ENCODE measurements around the gene GATM. TPM values are rescaled to one million over a fixed set of nuclear protein-coding genes. Genes with fewer than 3 reads are reported as not detected.

Gene GATM
- total and polyA plus RNA-seq, 10 of the 15 experiments (the other 5 are each of a cell fraction or from before 2014, with no cell fraction given), result 11.7 to 83.1 (median 38.2) TPM

- TF ChIP-seq, protein P1, sequence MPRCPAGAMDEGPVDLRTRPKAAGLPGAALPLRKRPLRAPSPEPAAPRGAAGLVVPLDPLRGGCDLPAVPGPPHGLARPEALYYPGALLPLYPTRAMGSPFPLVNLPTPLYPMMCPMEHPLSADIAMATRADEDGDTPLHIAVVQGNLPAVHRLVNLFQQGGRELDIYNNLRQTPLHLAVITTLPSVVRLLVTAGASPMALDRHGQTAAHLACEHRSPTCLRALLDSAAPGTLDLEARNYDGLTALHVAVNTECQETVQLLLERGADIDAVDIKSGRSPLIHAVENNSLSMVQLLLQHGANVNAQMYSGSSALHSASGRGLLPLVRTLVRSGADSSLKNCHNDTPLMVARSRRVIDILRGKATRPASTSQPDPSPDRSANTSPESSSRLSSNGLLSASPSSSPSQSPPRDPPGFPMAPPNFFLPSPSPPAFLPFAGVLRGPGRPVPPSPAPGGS (IDR thresholded peaks at IDR 0.05; ENCODE audit: borderline replicate concordance, insufficient read depth, low read depth, low read length, poor library complexity, severe bottlenecking), result no peak
- TF ChIP-seq, protein P2, sequence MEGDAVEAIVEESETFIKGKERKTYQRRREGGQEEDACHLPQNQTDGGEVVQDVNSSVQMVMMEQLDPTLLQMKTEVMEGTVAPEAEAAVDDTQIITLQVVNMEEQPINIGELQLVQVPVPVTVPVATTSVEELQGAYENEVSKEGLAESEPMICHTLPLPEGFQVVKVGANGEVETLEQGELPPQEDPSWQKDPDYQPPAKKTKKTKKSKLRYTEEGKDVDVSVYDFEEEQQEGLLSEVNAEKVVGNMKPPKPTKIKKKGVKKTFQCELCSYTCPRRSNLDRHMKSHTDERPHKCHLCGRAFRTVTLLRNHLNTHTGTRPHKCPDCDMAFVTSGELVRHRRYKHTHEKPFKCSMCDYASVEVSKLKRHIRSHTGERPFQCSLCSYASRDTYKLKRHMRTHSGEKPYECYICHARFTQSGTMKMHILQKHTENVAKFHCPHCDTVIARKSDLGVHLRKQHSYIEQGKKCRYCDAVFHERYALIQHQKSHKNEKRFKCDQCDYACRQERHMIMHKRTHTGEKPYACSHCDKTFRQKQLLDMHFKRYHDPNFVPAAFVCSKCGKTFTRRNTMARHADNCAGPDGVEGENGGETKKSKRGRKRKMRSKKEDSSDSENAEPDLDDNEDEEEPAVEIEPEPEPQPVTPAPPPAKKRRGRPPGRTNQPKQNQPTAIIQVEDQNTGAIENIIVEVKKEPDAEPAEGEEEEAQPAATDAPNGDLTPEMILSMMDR (IDR thresholded peaks at IDR 0.05 in 2 of 3, conservative IDR thresholded peaks at IDR 0.05 in 1 of 3; ENCODE audit: control insufficient read depth in 2 of 3, extremely low read depth in 1 of 3, insufficient read depth in 1 of 3, low read depth in 3 of 3, low read length in 3 of 3), result peak; percentile 3 to 28 (median 23); a peak in 3 of 6 replicates
- TF ChIP-seq NFXL1 (IDR thresholded peaks at IDR 0.05; ENCODE audit: borderline replicate concordance), result 0 out of 2 replicates have a peak, but pooled peaks have one; percentile 52
- peak; percentile 97 for TF ChIP-seq POLR2AphosphoS5 (IDR thresholded peaks at IDR 0.05; ENCODE audit: low read length)
- TF ChIP-seq NRF1 (conservative IDR thresholded peaks at IDR 0.05; ENCODE audit: low read depth, low read length), result 0 out of 2 replicates have a peak, but pooled peaks have one; percentile 7
- TF ChIP-seq DPF2 (IDR thresholded peaks at IDR 0.05), result peak; percentile 85
- TF ChIP-seq, protein P3, sequence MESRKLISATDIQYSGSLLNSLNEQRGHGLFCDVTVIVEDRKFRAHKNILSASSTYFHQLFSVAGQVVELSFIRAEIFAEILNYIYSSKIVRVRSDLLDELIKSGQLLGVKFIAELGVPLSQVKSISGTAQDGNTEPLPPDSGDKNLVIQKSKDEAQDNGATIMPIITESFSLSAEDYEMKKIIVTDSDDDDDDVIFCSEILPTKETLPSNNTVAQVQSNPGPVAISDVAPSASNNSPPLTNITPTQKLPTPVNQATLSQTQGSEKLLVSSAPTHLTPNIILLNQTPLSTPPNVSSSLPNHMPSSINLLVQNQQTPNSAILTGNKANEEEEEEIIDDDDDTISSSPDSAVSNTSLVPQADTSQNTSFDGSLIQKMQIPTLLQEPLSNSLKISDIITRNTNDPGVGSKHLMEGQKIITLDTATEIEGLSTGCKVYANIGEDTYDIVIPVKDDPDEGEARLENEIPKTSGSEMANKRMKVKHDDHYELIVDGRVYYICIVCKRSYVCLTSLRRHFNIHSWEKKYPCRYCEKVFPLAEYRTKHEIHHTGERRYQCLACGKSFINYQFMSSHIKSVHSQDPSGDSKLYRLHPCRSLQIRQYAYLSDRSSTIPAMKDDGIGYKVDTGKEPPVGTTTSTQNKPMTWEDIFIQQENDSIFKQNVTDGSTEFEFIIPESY (IDR thresholded peaks at IDR 0.05), result no peak
- TF ChIP-seq ASH2L (IDR thresholded peaks at IDR 0.05; ENCODE audit: borderline replicate concordance, low read depth), result peak; percentile 74; the same call in 1 of the 2 replicates
- no peak for TF ChIP-seq HDGF (IDR thresholded peaks at IDR 0.05)
- 0 out of 2 replicates have a peak, but pooled peaks have one; percentile 36 for TF ChIP-seq ZNF24 (IDR thresholded peaks at IDR 0.05)
- no peak for TF ChIP-seq BCL11A (IDR thresholded peaks at IDR 0.05; ENCODE audit: low read depth, low read length)
- peak; percentile 97 for TF ChIP-seq POLR2AphosphoS2 (IDR thresholded peaks at IDR 0.05; ENCODE audit: low read depth, low read length)
- TF ChIP-seq ZBTB4 (CRISPR knock-in tag; IDR thresholded peaks at IDR 0.05), result no peak
- TF ChIP-seq ZNF687 (IDR thresholded peaks at IDR 0.05), result peak; percentile 91
- TF ChIP-seq FOXK2 (IDR thresholded peaks at IDR 0.05), result no peak
- TF ChIP-seq CHD2 (IDR thresholded peaks at IDR 0.05; ENCODE audit: borderline replicate concordance, low read depth, low read length), result peak; percentile 91
These were observed at the start of gene GATM (continued) for GRCh38 chr15:45378149-45378912.

All from GM12878 (cell line).